Measurements from ENCODE around the gene SMS. TPM values are rescaled to one million over a fixed set of nuclear protein-coding genes. Genes with fewer than 3 reads are reported as not detected.
"Not testable (repeated sequence)": the region's sequence is repeated elsewhere in the genome, so short reads cannot be mapped to it uniquely, and the experiment has no call there.

Gene SMS
- polyA plus RNA-seq, 1 experiment = 175 TPM

DNA sequence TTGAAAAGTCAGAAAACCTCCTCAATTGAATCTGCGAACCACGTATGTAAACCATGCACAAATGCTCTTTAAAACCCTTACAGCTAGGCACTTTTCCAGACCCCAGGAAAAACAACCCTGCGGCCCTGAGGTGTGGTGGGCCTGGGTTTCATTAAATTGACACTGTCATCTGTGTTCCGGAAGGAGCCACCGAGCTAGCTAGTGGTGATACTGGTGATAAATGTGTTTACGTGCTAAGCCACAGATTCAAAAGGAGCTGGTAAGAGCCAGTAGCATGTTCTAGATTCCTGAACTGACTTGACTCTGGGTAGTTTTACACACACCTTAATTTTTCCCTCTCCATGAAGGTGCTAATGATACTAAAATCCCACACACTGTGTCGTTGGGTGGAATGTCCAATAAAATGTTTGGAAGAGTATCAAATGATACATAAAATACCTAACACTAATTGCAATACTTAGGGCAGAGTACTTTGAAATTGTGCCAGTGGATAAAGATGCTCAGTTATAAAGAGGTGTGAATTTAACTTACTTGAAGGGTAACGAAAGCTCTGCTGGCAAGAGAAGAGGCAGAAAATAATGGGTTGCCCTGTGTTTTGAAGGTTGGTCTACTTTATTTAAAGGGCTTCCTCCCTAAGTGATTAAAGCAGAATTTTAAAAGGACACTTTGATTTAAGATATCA lies 8.5 kb downstream of the SMS start:
- CTCF ChIA-PET = no interaction called here

GRCh38 chrX:21949689-21950088 lies 9.2 kb downstream of the SMS start:
- ChIA-PET POLR2A (no interaction called here), CTCF (interaction anchor here (0.7 kb wide), 1 partner anchor 71 kb away, joined by 3 read pairs; no protein-coding TSS in a partner anchor)
- Histone ChIP-seq H3K27ac (ENCODE audit: low read depth, low read length) (no peak overlapping the region), H3K27me3 (ENCODE audit: control insufficient read depth, insufficient read depth, low read length) (no peaks in the 10 kb centered on the region), H3K9me3 (ENCODE audit: control insufficient read depth, insufficient read depth, low read length) (no peaks in the 10 kb centered on the region), H3K4me3 (ENCODE audit: low read depth, low read length) (no peak overlapping the region)
- no peak for TF ChIP-seq CTCF (IDR thresholded peaks at IDR 0.05; ENCODE audit: low read depth, low read length)
- DNase-seq (ENCODE audit: low read depth, low spot score) = no peak

More for the DNA sequence above, 8.5 kb downstream of the SMS start:
- Histone ChIP-seq H3K27me3 (ENCODE audit: control insufficient read depth, insufficient read depth, low read length) (no peaks in the 10 kb centered on the region), H3K27ac (ENCODE audit: low read depth, low read length) (no peak overlapping the region), H3K4me3 (ENCODE audit: low read depth, low read length) (no peak overlapping the region), H3K9me3 (ENCODE audit: control insufficient read depth, insufficient read depth, low read length) (no peaks in the 10 kb centered on the region)
- POLR2A ChIA-PET = interaction anchor here (0.6 kb wide), 1 partner anchor 15 kb away, joined by 12 read pairs; no protein-coding TSS in a partner anchor
- TF ChIP-seq CTCF (IDR thresholded peaks at IDR 0.05; ENCODE audit: low read depth, low read length) = no peak
- no peak for DNase-seq (ENCODE audit: low read depth, low spot score)

GRCh38 chrX:21950557-21950956 lies 10.0 kb downstream of the SMS start:
- H3K27ac ChIP-seq (ENCODE audit: low read depth, low read length); H3K9me3 ChIP-seq (ENCODE audit: control insufficient read depth, insufficient read depth, low read length); DNase-seq (ENCODE audit: low read depth, low spot score); H3K4me3 ChIP-seq (ENCODE audit: low read depth, low read length); H3K27me3 ChIP-seq (ENCODE audit: control insufficient read depth, insufficient read depth, low read length); POLR2A ChIA-PET: not testable (repeated sequence)
- CTCF ChIA-PET = interaction anchor here (0.7 kb wide), 1 partner anchor 72 kb away, joined by 3 read pairs; no protein-coding TSS in a partner anchor

DNA sequence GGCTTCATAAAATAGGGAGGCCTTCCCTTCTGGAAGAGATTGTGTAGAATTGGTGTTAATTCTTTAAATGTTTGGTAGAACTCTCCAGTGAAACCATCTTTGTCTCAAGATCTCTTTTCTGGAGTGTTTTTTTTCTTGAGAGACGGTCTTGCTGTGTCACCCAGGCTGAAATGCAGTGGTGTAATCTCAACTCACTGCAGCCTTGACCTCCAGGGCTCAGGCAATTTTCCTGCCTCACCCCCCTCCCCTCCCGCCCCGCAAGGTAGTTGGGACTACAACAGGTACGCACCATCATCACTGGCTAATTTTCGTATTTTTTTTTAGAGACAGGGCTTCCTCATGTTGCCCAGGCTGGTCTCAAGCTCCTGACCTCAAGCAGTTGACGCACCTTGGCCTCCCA lies 12.1 kb downstream of the SMS start:
- no peak overlapping the region for H3K27ac ChIP-seq (ENCODE audit: low read depth, low read length)
- no peaks in the 10 kb centered on the region for H3K9me3 ChIP-seq (ENCODE audit: control insufficient read depth, insufficient read depth, low read length)
- ChIA-PET POLR2A (no interaction called here), CTCF (interaction anchor here (1.4 kb wide), 1 partner anchor 33 kb away, joined by 3 read pairs; no protein-coding TSS in a partner anchor)
- no peak overlapping the region for H3K4me3 ChIP-seq (ENCODE audit: low read depth, low read length)
- no peak for TF ChIP-seq CTCF (IDR thresholded peaks at IDR 0.05; ENCODE audit: low read depth, low read length)
- no peaks in the 10 kb centered on the region for H3K27me3 ChIP-seq (ENCODE audit: control insufficient read depth, insufficient read depth, low read length)
- DNase-seq (ENCODE audit: low read depth, low spot score) = no peak

DNA sequence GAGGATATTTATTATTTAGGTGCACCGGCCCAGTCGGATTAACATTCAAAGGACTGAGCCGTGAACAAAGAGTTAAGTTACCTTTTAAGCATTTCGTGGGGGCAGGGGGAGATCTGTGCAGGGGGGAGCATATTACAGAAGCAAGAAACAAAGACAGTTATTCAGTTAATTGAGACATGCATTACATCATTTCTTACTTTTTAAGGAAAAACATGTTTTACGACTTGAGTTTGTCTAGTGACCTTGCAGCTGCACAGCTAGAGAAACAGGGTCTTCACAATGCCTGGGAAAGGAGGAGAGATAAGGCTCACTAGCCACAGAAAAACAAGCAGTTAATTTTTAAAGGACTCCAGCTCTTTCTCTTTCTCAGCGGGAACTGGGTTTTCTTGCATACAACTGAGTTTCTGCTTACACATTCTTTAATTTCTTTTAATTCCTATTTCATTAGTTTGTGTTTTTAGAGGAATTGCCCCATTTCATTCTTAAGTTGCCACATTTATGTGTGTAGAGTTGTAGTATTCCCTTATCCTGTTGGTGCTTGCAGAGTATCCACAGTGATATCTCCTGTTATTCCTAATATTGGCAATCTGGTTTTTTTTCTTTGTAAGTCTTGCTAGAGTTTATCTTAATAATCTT lies 12.8 kb downstream of the SMS start:
- H3K27ac ChIP-seq (ENCODE audit: low read depth, low read length); POLR2A ChIA-PET; H3K27me3 ChIP-seq (ENCODE audit: control insufficient read depth, insufficient read depth, low read length); H3K4me3 ChIP-seq (ENCODE audit: low read depth, low read length); H3K9me3 ChIP-seq (ENCODE audit: control insufficient read depth, insufficient read depth, low read length); DNase-seq (ENCODE audit: low read depth, low spot score): not testable (repeated sequence)
- CTCF ChIA-PET = interaction anchor here (1.4 kb wide), 1 partner anchor 32 kb away, joined by 3 read pairs; no protein-coding TSS in a partner anchor

All from AG04450 (cell line).